WTC11 (cell line): ENCODE results near the gene CACNA2D4.

ENCODE experiments used
- CREB1 ChIP-seq: sonication (generic); formaldehyde crosslinking; IDR thresholded peaks from 2 replicates; pipeline ENCODE4 v1.8.0; 2023; ENCODE audit warnings: mild to moderate bottlenecking, missing genetic modification reagents
- CTCF ChIP-seq: fragments of 200-600 bp; IDR thresholded peaks from 2 replicates; pipeline ENCODE4 v1.8.0; 2022; ENCODE audit warnings: antibody characterized with exemption
- JUN ChIP-seq: sonication (generic); formaldehyde crosslinking; IDR thresholded peaks from 2 replicates; pipeline ENCODE4 v1.8.0; 2023; ENCODE audit warnings: mild to moderate bottlenecking, missing genetic modification reagents
- TCF7 ChIP-seq: sonication (generic); formaldehyde crosslinking; IDR thresholded peaks from 2 replicates; pipeline ENCODE4 v1.8.0; 2022; ENCODE audit warnings: mild to moderate bottlenecking, low read depth, missing genetic modification reagents, moderate library complexity
- ZMAT4 ChIP-seq: fragments of 250-450 bp; sonication (Bioruptor Pico); IDR thresholded peaks from 2 replicates; pipeline ENCODE4 v1.9.0; 2021; ENCODE audit warnings: mild to moderate bottlenecking

GRCh38 chr12:1820896-1821291, 97.6 kb downstream of the CACNA2D4 start:
- TF ChIP-seq JUN (CRISPR knock-in tag): no peak
- no peak for TF ChIP-seq CTCF
- no peak for TF ChIP-seq TCF7
- no peak for TF ChIP-seq ZMAT4 (CRISPR knock-in tag)
- TF ChIP-seq CREB1: no peak
